C4-2B (cell line): Measurements from ENCODE around the gene DOK1.

Experiments
- ZFX ChIP-seq: fragments of 450-650 bp; IDR thresholded peaks from 2 replicates; pipeline ENCODE4 v1.6.1; 2017
- TF ChIP-seq, protein P1 (sequence below): fragments of 450-650 bp; conservative IDR thresholded peaks from 2 replicates; pipeline ENCODE4 v1.5.1; 2017; ENCODE audit warnings: mild to moderate bottlenecking

DNA sequence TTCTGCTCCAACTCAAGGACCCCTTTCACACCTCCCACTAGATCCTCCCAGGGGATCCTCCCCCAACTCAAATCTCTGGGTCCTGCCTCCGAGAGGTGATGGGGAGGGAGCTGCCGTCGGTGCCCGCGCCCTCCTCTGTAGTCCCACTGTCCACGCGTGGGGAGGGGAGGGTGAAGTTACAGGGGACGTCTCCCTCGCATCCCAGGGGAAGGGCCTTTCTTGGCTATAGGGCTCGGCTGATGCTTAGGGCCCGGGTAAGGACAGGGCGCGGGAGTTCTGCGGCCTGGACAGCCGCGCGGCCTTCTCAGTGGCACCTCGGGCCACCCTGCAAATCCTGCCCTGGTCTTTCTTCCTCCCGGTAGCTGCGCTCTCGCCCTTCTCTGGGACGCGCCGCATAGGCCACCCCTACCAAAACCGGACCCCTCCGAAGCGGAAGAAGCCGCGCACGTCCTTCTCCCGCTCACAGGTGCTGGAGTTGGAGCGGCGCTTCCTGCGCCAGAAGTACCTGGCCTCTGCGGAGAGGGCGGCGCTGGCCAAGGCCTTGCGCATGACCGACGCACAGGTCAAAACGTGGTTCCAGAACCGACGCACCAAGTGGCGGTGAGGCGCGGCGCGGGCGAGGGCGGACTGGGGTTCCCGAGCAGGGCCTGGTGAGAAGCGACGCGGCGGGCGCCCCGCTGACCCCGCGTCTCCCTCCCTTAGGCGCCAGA lies 39.1 kb upstream of the DOK1 start:
- TF ChIP-seq, protein P1, sequence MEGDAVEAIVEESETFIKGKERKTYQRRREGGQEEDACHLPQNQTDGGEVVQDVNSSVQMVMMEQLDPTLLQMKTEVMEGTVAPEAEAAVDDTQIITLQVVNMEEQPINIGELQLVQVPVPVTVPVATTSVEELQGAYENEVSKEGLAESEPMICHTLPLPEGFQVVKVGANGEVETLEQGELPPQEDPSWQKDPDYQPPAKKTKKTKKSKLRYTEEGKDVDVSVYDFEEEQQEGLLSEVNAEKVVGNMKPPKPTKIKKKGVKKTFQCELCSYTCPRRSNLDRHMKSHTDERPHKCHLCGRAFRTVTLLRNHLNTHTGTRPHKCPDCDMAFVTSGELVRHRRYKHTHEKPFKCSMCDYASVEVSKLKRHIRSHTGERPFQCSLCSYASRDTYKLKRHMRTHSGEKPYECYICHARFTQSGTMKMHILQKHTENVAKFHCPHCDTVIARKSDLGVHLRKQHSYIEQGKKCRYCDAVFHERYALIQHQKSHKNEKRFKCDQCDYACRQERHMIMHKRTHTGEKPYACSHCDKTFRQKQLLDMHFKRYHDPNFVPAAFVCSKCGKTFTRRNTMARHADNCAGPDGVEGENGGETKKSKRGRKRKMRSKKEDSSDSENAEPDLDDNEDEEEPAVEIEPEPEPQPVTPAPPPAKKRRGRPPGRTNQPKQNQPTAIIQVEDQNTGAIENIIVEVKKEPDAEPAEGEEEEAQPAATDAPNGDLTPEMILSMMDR: no peak
- TF ChIP-seq ZFX: no peak
